Mesenchymal stem cell (in vitro differentiated cells and primary cell): Measurements from ENCODE around the gene CLCNKB.
"Not testable (repeated sequence)": the region's sequence is repeated elsewhere in the genome, so short reads cannot be mapped to it uniquely, and the experiment has no call there.

ENCODE experiments used
- DNase-seq: peaks from one replicate; pipeline ENCODE4 v3.0.0-alpha.2; 2013
- H2AFZ ChIP-seq: one replicate; pipeline ENCODE4 v1.6.1; 2013; ENCODE audit warnings: low read depth, mild to moderate bottlenecking, control low read depth, inconsistent platforms, low read length, moderate library complexity
- H2AK5ac ChIP-seq: 2 replicates; pipeline ENCODE4 v1.6.1; 2013; ENCODE audit warnings: low read length, moderate library complexity, mild to moderate bottlenecking, inconsistent platforms; ENCODE audit not compliant: severe bottlenecking
- H2BK120ac ChIP-seq: one replicate; pipeline ENCODE4 v1.6.1; 2013; ENCODE audit warnings: low read depth, mild to moderate bottlenecking, inconsistent platforms, low read length, moderate library complexity
- H2BK12ac ChIP-seq, 2 experiments: one replicate each; pipeline ENCODE4 v1.6.1; 2013; ENCODE audit warnings: inconsistent platforms in 2 of 2, low read length in 2 of 2, mild to moderate bottlenecking in 2 of 2, moderate library complexity in 2 of 2, control low read depth in 1 of 2
- H2BK15ac ChIP-seq: one replicate; pipeline ENCODE4 v1.6.1; 2013; ENCODE audit warnings: mild to moderate bottlenecking, low read depth, inconsistent platforms; ENCODE audit not compliant: poor library complexity, severe bottlenecking
- H2BK5ac ChIP-seq: 2 replicates; pipeline ENCODE4 v1.6.1; 2013; ENCODE audit warnings: low read depth, mild to moderate bottlenecking, low read length, control low read depth, inconsistent platforms; ENCODE audit not compliant: poor library complexity, severe bottlenecking
- H3K14ac ChIP-seq, 2 experiments: one replicate each; pipeline ENCODE4 v1.6.1; 2013; ENCODE audit warnings: inconsistent platforms in 2 of 2, low read length in 2 of 2, control low read depth in 1 of 2, mild to moderate bottlenecking in 1 of 2, moderate library complexity in 1 of 2
- H3K18ac ChIP-seq, 2 experiments: one replicate each; pipeline ENCODE4 v1.6.1; 2013; ENCODE audit warnings: inconsistent platforms in 2 of 2, low read length in 2 of 2, control low read depth in 1 of 2, low read depth in 1 of 2, mild to moderate bottlenecking in 1 of 2
- H3K23ac ChIP-seq, 2 experiments: one replicate each; pipeline ENCODE4 v1.6.1; 2013; ENCODE audit warnings: inconsistent platforms in 2 of 2, low read length in 2 of 2, mild to moderate bottlenecking in 2 of 2, moderate library complexity in 2 of 2, control low read depth in 1 of 2
- H3K27ac ChIP-seq: 2 replicates; pipeline ENCODE4 v1.5.1; 2013; ENCODE audit warnings: mild to moderate bottlenecking, moderate library complexity, low read length, control low read depth, inconsistent platforms; ENCODE audit not compliant: poor library complexity, severe bottlenecking
- H3K27me3 ChIP-seq, 2 experiments: 2 replicates each; pipeline versions ENCODE4 v1.6.1 to v1.7.0; 2013; ENCODE audit warnings: low read length in 2 of 2, mild to moderate bottlenecking in 2 of 2, moderate library complexity in 2 of 2, control low read depth in 1 of 2, inconsistent platforms in 1 of 2; ENCODE audit not compliant: control insufficient read depth in 1 of 2, insufficient read depth in 1 of 2
- H3K36me3 ChIP-seq, 2 experiments: 2 replicates each; pipeline versions ENCODE4 v1.6.1 to v1.7.0; 2013; ENCODE audit warnings: low read length in 2 of 2, control low read depth in 1 of 2, inconsistent platforms in 1 of 2, low read depth in 1 of 2, mild to moderate bottlenecking in 1 of 2; ENCODE audit not compliant: insufficient read depth in 2 of 2, control insufficient read depth in 1 of 2
- H3K4ac ChIP-seq, 2 experiments: one replicate each; pipeline ENCODE4 v1.6.1; 2013; ENCODE audit warnings: inconsistent platforms in 2 of 2, low read length in 2 of 2, mild to moderate bottlenecking in 2 of 2, moderate library complexity in 2 of 2, control low read depth in 1 of 2, low read depth in 1 of 2
- H3K4me1 ChIP-seq: 2 replicates; pipeline ENCODE4 v1.6.1; 2013; ENCODE audit warnings: low read depth, low read length, control low read depth; ENCODE audit not compliant: control insufficient read depth, insufficient read depth
- H3K4me2 ChIP-seq: 2 replicates; pipeline ENCODE4 v1.6.1; 2013; ENCODE audit warnings: low read length, mild to moderate bottlenecking, inconsistent platforms; ENCODE audit not compliant: poor library complexity, severe bottlenecking
- H3K4me3 ChIP-seq, 2 experiments: 2 replicates each; pipeline versions ENCODE4 v1.5.1 to v1.7.0; 2013; ENCODE audit warnings: low read length in 2 of 2, mild to moderate bottlenecking in 2 of 2, control low read depth in 1 of 2, low read depth in 1 of 2; ENCODE audit not compliant: insufficient read depth in 1 of 2
- H3K79me1 ChIP-seq: replicated peaks from 2 replicates; pipeline ENCODE4 v1.6.1; 2013; ENCODE audit warnings: mild to moderate bottlenecking, control low read depth, low read length, inconsistent platforms; ENCODE audit not compliant: poor library complexity, severe bottlenecking
- H3K9ac ChIP-seq: 2 replicates; pipeline ENCODE4 v1.7.0; 2013; ENCODE audit warnings: mild to moderate bottlenecking, low read length, moderate library complexity
- H3K9me3 ChIP-seq: 2 replicates; pipeline ENCODE4 v1.7.0; 2013; ENCODE audit warnings: mild to moderate bottlenecking, low read length; ENCODE audit not compliant: control insufficient read depth
- H4K8ac ChIP-seq: one replicate; pipeline ENCODE4 v1.6.1; 2013; ENCODE audit warnings: inconsistent platforms, mild to moderate bottlenecking, low read length, moderate library complexity
- H4K91ac ChIP-seq: one replicate; pipeline ENCODE4 v1.6.1; 2013; ENCODE audit warnings: mild to moderate bottlenecking, low read length, inconsistent platforms
- WGBS: methylation state at CpG from one replicate; pipeline ENCODE4 v1.1.7; 2013; ENCODE audit warnings: mixed read lengths; 5-methylcytosine and 5-hydroxymethylcytosine counted together

CLCNKB gene

GRCh38 chr1:16061266-16061665 is 17.7 kb downstream of the CLCNKB start:
- Histone ChIP-seq H3K23ac (no peak overlapping the region), H3K36me3 (no peaks in the 10 kb centered on the region), H2BK120ac (no peak overlapping the region), H4K8ac (no peak overlapping the region), H3K4me1 (peaks cover 1% of the 10 kb centered on the region), H3K18ac (no peak overlapping the region), H2BK12ac (no peak overlapping the region), H3K14ac (no peak overlapping the region), H2AFZ (no peak overlapping the region), H3K79me1 (no peaks in the 10 kb centered on the region), H2BK5ac (no peak overlapping the region), H3K4me2 (no peak overlapping the region), H3K4ac (no peak overlapping the region), H3K27me3 (peaks cover 19 to 47% of the 10 kb centered on the region in 2 experiments), H2BK15ac (no peak overlapping the region), H3K4me3 (no peak overlapping the region), H4K91ac (no peak overlapping the region), H3K9ac (no peak overlapping the region), H3K27ac (no peak overlapping the region), H2AK5ac (no peak overlapping the region), H3K9me3 (no peaks in the 10 kb centered on the region)
- DNase-seq = no peak
- 88% methylated on average over 3 of the region's 3 CpGs for whole genome bisulfite sequencing

GRCh38 chr1:16061989-16062686 is 18.6 kb downstream of the CLCNKB start:
- not testable (repeated sequence) for H2BK5ac ChIP-seq, H3K4me3 ChIP-seq, DNase-seq, H2BK120ac ChIP-seq, H2BK12ac ChIP-seq, H3K18ac ChIP-seq, H2BK15ac ChIP-seq, H2AFZ ChIP-seq, H3K14ac ChIP-seq, H3K4me1 ChIP-seq, H3K27ac ChIP-seq, H4K8ac ChIP-seq, H3K9ac ChIP-seq, H3K23ac ChIP-seq, H3K4me2 ChIP-seq, H3K4ac ChIP-seq, H3K9me3 ChIP-seq, H4K91ac ChIP-seq, H3K36me3 ChIP-seq, H2AK5ac ChIP-seq, H3K79me1 ChIP-seq
- peaks cover 19 to 53% of the 10 kb centered on the region in 2 experiments for H3K27me3 ChIP-seq
- WGBS = 81% methylated on average over 2 of the region's 18 CpGs

- peaks cover 16 to 53% of the 10 kb centered on the region in 2 experiments for H3K27me3 ChIP-seq
- not testable (repeated sequence) for H2BK5ac ChIP-seq, H2BK15ac ChIP-seq, H3K23ac ChIP-seq, H2AFZ ChIP-seq, H3K36me3 ChIP-seq, H2BK120ac ChIP-seq, H3K79me1 ChIP-seq, H3K27ac ChIP-seq, H3K4ac ChIP-seq, H4K91ac ChIP-seq, H2AK5ac ChIP-seq, DNase-seq, H3K9ac ChIP-seq, H3K14ac ChIP-seq, H3K9me3 ChIP-seq, H3K4me2 ChIP-seq, H2BK12ac ChIP-seq, H3K18ac ChIP-seq, H3K4me3 ChIP-seq, H4K8ac ChIP-seq
- H3K4me1 ChIP-seq = peaks cover 11% of the 10 kb centered on the region
- WGBS = 84% methylated on average over 7 of the region's 9 CpGs
Observed at GRCh38 chr1:16062687-16063075, 19.1 kb downstream of the CLCNKB start.

GRCh38 chr1:16063226-16063829 is 19.7 kb downstream of the CLCNKB start:
- Histone ChIP-seq H3K23ac (no peak overlapping the region), H3K9me3 (no peaks in the 10 kb centered on the region), H3K27me3 (peaks cover 16 to 58% of the 10 kb centered on the region in 2 experiments), H3K9ac (no peak overlapping the region), H4K8ac (no peak overlapping the region), H3K79me1 (no peaks in the 10 kb centered on the region), H3K36me3 (no peaks in the 10 kb centered on the region), H3K27ac (no peak overlapping the region), H3K18ac (no peak overlapping the region), H3K4me3 (no peak overlapping the region), H2AFZ (no peak overlapping the region), H2BK120ac (no peak overlapping the region), H4K91ac (no peak overlapping the region), H3K4me2 (no peak overlapping the region), H2BK12ac (peak overlapping the region in 1 of 2 experiments; percentile 15), H3K4me1 (peaks cover 18% of the 10 kb centered on the region), H3K4ac (no peak overlapping the region), H3K14ac (no peak overlapping the region), H2BK5ac (no peak overlapping the region), H2AK5ac (no peak overlapping the region), H2BK15ac (peak overlapping the region; percentile 29)
- DNase-seq = no peak
- WGBS = 93% methylated on average over 15 of the region's 15 CpGs
